Heart left ventricle (tissue), 16 donors: ENCODE results near the gene SCAMP1. TPM values are rescaled to one million over a fixed set of nuclear protein-coding genes. Genes with fewer than 3 reads are reported as not detected.

Source experiments
- ATAC-seq, 4 donors: fragments of 200-7000 bp; cut with Tn5 transposase; one replicate each; pipeline ENCODE4 v1.9.1; 2020 to 2022; ENCODE audit warnings: moderate library complexity in 4 of 4, mild to moderate bottlenecking in 3 of 4, moderate number of reproducible peaks in 1 of 4
- DNase-seq, 5 donors: peaks; one replicate each; pipeline ENCODE4 v3.0.0-alpha.2; 2020
- H3K27ac ChIP-seq, 12 donors: fragments of 200-600 bp; sonication (generic) in 4 of 12; one replicate each; pipeline versions ENCODE4 v1.5.0 to v1.8.0; 2016 to 2022; ENCODE audit warnings: mild to moderate bottlenecking in 2 of 12
- H3K27me3 ChIP-seq, 9 donors: fragments of 200-600 bp; sonication (generic) in 2 of 9; one replicate each; pipeline versions ENCODE4 v1.5.1 to v1.8.0; 2016 to 2022; ENCODE audit warnings: mild to moderate bottlenecking in 3 of 9
- H3K36me3 ChIP-seq, 9 donors: fragments of 200-600 bp; sonication (generic) in 2 of 9; one replicate each; pipeline versions ENCODE4 v1.5.0 to v1.8.0; 2018 to 2022; ENCODE audit warnings: mild to moderate bottlenecking in 2 of 9
- H3K4me1 ChIP-seq, 12 donors: fragments of 200-600 bp; sonication (generic) in 4 of 12; one replicate each; pipeline versions ENCODE4 v1.5.0 to v1.8.0; 2016 to 2022; ENCODE audit warnings: mild to moderate bottlenecking in 3 of 12
- H3K4me3 ChIP-seq, 12 donors: fragments of 200-600 bp; sonication (generic) in 4 of 12; one replicate each; pipeline versions ENCODE4 v1.5.0 to v1.8.0; 2017 to 2022; ENCODE audit warnings: mild to moderate bottlenecking in 9 of 12, moderate library complexity in 4 of 12
- H3K9me3 ChIP-seq, 12 donors: fragments of 200-600 bp; sonication (generic) in 4 of 12; one replicate each; pipeline versions ENCODE4 v1.5.0 to v1.8.0; 2016 to 2022; ENCODE audit warnings: mild to moderate bottlenecking in 1 of 12
- CTCF ChIP-seq, 12 donors: fragments of 200-600 bp; sonication (generic) in 4 of 12; IDR thresholded peaks; one replicate each; pipeline versions ENCODE4 v1.5.0 to v1.8.0; 2018 to 2022; ENCODE audit warnings: antibody characterized with exemption in 12 of 12, mild to moderate bottlenecking in 5 of 12
- POLR2A ChIP-seq, 2 donors: fragments of 450-650 bp; IDR thresholded peaks; one replicate each; pipeline ENCODE4 v1.6.1; 2017; ENCODE audit warnings: antibody characterized with exemption in 2 of 2, mild to moderate bottlenecking in 2 of 2, moderate library complexity in 2 of 2
- WGBS, 4 donors: extraction: QIAGEN DNeasy Blood & Tissue Kit in 2 of 4; methylation state at CpG; one replicate each; pipeline versions ENCODE4 v1.1.5 to v1.1.7; 2013 to 2018; 5-methylcytosine and 5-hydroxymethylcytosine counted together
- intact Hi-C, 10 donors: fragments of 100-400 bp; cut with DNase I; formaldehyde crosslinking; loops; one replicate each; pipeline versions ENCODE4 v1.11.1 to v1.14.2; 2022
- polyA plus RNA-seq, 2 donors: library from polyadenylated mRNA; stranded (reverse); fragments of 200-250 nt; gene quantifications; one replicate each; pipeline ENCODE4 v1.2.3, GENCODE V29; 2013
- total RNA-seq, 9 donors: library from RNA; depleted of rRNA in 2 of 9; stranded (reverse); fragments of >200 nt in 2 of 9; fragmentation: NEBNext Ultra II Directional in 3 of 9; extraction: Animal tissue kit (Norgen Biotek cat#: 25700) in 3 of 9; gene quantifications; one replicate each; pipeline versions ENCODE4 v1.1.0 to v1.2.4, GENCODE V29; 2016 to 2023
- donor health status: ischemic (EF 13 %, LVEDD 7.1; RV severe dilation, severe dysfunction).
- donor health status: healthy with polysubstance abuse.
- donor health status: DM: no; HTN: yes; CAD: no.
- donor health status: DM: no; HTN: no; CAD: no.
- donor health status: ischemic (EF 25% LVEDD 6.9; RV normal size, moderate dysfunction).
- donor health status: ischemic (EF 25% LVEDD 5.7; RV mildly dilated, moderate dysfunction).
- donor health status: healthy.
- donor health status: DM: yes; HTN: yes; CAD: no.
- donor health status: ischemic (EF 35%, LVEDD 5.7; RV mildly dilated, moderate dysfunction).
- donor health status: nonischemic (EF 11% LVEDD 7.7; RV severe dilation, severe dysfunction).
- donor health status: DM: yes; HTN: yes; CAD: no.
- donor health status: PGD.
- donor health status: ischemic (EF 29% LVEDD 5.4; RV normal size, mild dysfunction).
- donor health status: nonischemic (EF 23%, LVEDD 6.1; RV moderate dilation, normal function).

Gene SCAMP1
- total and polyA plus RNA-seq, 11 donors = 6.9 to 40.6 (median 33.7) TPM

DNA sequence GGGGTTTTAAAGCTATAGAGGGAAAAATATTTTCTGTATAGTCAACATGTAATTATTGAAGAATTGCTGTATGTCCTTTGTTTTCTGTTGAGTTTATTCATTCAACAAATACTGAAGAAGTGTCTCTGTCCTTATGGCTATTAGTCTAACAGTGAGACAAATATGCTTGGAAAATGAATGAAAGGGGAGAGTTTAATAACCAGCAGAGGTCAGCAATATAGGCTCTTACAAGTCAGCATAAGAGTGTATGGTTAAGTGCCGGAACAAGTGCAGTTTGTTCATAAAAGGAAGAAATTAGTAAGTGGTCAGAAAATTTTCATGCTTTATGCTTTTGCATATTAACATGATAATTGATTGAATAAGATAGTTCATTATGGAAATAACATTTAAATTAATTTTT, 3.6 kb downstream of the SCAMP1 start:
- intact Hi-C loops = loop anchor here in 4 of 10 donors (5.0 to 10.0 kb wide), 3 partner anchors 42 to 281 kb away; partner anchors contain the start of gene LHFPL2 (in 2 of the 4)
- Histone ChIP-seq H3K36me3 (no peaks in the 10 kb centered on the region), H3K9me3 (no peaks in the 10 kb centered on the region), H3K27ac (no peak overlapping the region), H3K27me3 (no peaks in the 10 kb centered on the region), H3K4me1 (peaks cover 0 to 28% (median 20%) of the 10 kb centered on the region in 12 donors), H3K4me3 (no peak overlapping the region)
- ATAC-seq = no peak
- TF ChIP-seq CTCF (IDR thresholded peaks at IDR 0.05) (no peak), POLR2A (IDR thresholded peaks at IDR 0.05) (no peak)
- 91 to 97% (median 93%) methylated on average over 1 of the region's 1 CpG for WGBS, 4 donors
- DNase-seq = no peak

DNA sequence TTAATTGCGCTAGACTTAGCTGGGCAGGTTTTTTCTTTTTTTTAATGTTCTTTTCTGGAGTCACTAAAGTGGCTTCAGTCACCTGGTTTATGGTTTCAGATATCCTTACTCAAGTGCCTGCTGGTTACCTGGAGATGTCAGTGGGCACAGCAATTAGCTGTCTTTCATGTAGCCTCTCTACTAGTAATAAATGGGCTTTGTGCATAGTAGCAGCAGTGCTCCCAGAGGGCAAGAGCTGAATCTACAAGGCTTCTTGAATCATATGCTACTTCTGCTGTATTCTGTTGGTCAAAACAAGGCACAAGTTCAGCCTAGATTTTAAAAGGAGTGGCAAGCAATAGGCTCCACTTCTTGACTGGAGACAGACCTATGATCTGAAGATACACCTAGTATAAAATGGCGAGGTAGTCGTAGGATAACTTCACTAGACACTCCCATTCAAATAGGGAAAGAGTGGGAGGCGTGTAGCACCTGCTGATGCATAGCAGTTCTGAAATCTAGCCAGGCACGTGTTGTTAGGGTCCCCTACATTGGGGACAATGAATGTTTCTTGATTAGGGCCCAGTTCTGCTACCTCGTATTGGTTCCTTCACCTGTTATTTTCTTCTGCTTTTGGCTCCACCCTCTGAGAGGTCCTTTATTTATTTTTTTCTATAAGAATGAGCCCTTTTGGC, 7.0 kb downstream of the SCAMP1 start:
- Histone ChIP-seq H3K36me3 (no peaks in the 10 kb centered on the region), H3K27ac (no peak overlapping the region), H3K4me1 (peaks cover 0 to 24% (median 6%) of the 10 kb centered on the region in 12 donors), H3K4me3 (no peak overlapping the region), H3K9me3 (no peaks in the 10 kb centered on the region), H3K27me3 (no peaks in the 10 kb centered on the region)
- intact Hi-C loops = loop anchor here in 3 of 10 donors (10.0 kb wide), 2 partner anchors 147 to 277 kb away; partner anchors contain the start of gene LHFPL2 (in 2 of the 3)
- DNase-seq (no peak), ATAC-seq (no peak)
- TF ChIP-seq CTCF (IDR thresholded peaks at IDR 0.05) (peak in 1 of 12 donors; percentile 10), POLR2A (IDR thresholded peaks at IDR 0.05) (no peak)
- WGBS, 4 donors = 90 to 95% (median 93%) methylated on average over 6 of the region's 6 CpGs

DNA sequence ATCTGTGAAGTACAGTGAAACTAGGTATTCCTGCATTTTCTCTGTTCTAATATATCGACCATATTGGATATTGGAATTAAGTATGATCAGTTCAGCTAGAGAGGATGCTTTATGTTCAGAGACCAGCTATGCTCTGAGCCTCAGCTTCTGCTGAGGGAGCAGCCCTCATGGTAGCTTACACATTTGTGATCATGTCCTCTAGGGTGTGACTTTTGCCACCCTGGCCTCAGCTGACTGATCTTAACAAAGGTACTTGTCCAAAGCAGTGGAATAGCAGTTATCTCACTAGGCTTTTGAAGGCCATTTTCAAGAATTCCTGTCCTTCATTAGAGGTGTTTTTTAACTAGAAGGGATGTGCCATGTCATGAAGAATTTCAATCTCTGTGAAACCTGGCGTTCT, 9.3 kb downstream of the SCAMP1 start:
- peaks cover 0 to 26% (median 6%) of the 10 kb centered on the region in 12 donors for H3K4me1 ChIP-seq
- H3K9me3 ChIP-seq = no peaks in the 10 kb centered on the region
- no peak overlapping the region for H3K4me3 ChIP-seq
- H3K27ac ChIP-seq = no peak overlapping the region
- no peak for ATAC-seq
- H3K27me3 ChIP-seq = no peaks in the 10 kb centered on the region
- TF ChIP-seq POLR2A (IDR thresholded peaks at IDR 0.05) (no peak), CTCF (IDR thresholded peaks at IDR 0.05) (no peak)
- DNase-seq = no peak
- intact Hi-C loops = loop anchor here in 3 of 10 donors (10.0 kb wide), 2 partner anchors 145 to 275 kb away; partner anchors contain the start of gene LHFPL2 (in 2 of the 3)
- WGBS, 4 donors = 96 to 98% (median 98%) methylated on average over 2 of the region's 2 CpGs
- no peaks in the 10 kb centered on the region for H3K36me3 ChIP-seq

- H3K27me3 ChIP-seq = no peaks in the 10 kb centered on the region
- no peaks in the 10 kb centered on the region for H3K36me3 ChIP-seq
- H3K4me3 ChIP-seq = no peak overlapping the region
- DNase-seq = no peak
- no peaks in the 10 kb centered on the region for H3K9me3 ChIP-seq
- H3K27ac ChIP-seq = no peak overlapping the region
- WGBS, 4 donors = 76 to 90% (median 87%) methylated on average over 1 of the region's 1 CpG
- H3K4me1 ChIP-seq = peaks cover 5 to 39% (median 16%) of the 10 kb centered on the region in 12 donors
- no peak for ATAC-seq
- TF ChIP-seq POLR2A (IDR thresholded peaks at IDR 0.05) (no peak), CTCF (IDR thresholded peaks at IDR 0.05) (no peak)
- intact Hi-C loops = no loop called here
Observed at GRCh38 chr5:78373231-78373630, 12.8 kb downstream of the SCAMP1 start.
